DLD1 (cell line): Measurements from ENCODE around the gene CAND1.

ENCODE experiments used
- in situ Hi-C: cut with HindIII; loops from 2 replicates; pipeline ENCODE4 v1.10.0; 2017; ENCODE audit warnings: low sequenced_read_pairs

Gene CAND1

DNA sequence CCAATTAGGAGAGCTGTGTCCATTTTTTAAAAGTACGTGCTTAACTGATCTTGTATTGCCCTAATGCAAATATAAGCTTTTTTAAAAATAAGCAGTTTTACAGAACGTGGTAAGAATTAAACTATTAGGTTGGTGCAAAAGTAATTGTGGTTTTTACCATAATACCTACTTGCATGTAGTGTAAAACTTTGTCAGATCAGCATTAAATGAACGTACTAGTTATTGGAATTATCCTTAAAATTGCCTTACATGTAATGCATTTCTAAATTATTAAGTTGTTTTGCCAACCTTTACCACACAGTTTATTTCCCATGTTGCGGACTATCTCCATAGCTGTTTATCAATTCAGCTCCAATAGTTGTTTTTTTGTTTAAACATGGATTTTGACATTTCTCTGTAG lies 10.9 kb downstream of the CAND1 start:
- in situ Hi-C loops: no loop called here

DNA sequence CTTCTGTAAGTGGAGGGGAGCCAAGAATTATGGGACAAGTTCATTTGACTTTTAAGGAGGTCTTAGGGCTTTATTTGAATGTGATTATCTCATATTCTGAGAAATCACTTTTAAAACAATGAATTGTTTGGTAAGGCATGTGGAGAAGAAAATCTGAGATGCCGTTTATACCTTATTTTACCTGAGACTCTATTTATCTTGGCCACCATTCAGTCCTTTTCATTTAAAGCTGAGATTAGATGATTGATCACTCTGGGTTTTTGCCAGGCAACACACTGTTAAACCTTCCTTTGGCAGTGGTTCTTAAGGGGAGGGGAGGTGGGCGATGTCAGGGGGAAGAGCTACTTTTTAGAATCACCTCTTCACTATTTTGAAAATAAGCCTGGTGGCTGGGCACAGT lies 11.4 kb downstream of the CAND1 start:
- in situ Hi-C loops: no loop called here

GRCh38 chr12:67284561-67284960 lies 15.4 kb downstream of the CAND1 start:
- in situ Hi-C loops: no loop called here

- in situ Hi-C loops: no loop called here
Measured at GRCh38 chr12:67286257-67286656, 17.1 kb downstream of the CAND1 start.

GRCh38 chr12:67287311-67287710 lies 18.2 kb downstream of the CAND1 start:
- in situ Hi-C loops: no loop called here

DNA sequence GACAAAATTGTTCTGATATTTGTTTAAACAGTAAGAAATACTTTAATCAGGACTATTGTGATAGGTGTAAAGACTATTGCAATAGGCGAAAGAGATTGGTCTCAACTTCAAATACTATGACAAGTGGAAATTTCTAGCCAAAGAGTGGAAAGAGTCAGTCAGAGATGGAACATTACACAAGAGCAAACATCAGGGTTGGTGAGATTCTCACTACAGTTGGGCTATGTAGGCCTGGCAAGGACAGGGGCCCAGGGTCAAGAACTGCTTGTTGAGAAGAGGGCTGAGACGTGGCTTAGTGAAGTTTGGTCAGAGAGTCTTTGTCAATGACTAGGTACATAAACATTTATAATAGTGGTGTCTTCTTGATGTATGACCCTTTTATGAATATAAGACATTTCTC lies 19.4 kb downstream of the CAND1 start:
- in situ Hi-C loops: no loop called here

- in situ Hi-C loops: no loop called here
Measured at GRCh38 chr12:67290378-67290777, 21.2 kb downstream of the CAND1 start.

DNA sequence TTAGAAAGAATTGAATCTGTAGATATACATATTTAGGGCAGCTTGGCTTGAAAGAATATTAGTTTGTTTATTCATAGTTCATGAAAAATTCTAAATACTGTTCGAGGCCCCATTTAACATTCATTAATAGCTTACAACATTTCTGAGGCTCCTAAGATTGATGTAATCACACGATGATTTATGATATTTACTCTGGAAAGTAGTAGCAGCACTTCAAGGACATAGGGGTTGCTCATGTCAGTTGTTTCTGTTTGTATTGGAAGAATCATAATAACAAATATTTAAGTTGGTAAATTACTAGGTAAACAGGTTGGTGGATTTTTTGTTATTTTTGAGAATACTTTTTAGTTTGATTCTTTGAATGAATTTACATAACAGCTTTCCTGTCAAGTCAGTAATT lies 30.4 kb downstream of the CAND1 start:
- in situ Hi-C loops: no loop called here

- in situ Hi-C loops: no loop called here
Measured at GRCh38 chr12:67299926-67300325, 30.8 kb downstream of the CAND1 start.

GRCh38 chr12:67302162-67302561 lies 33.0 kb downstream of the CAND1 start:
- in situ Hi-C loops: no loop called here

GRCh38 chr12:67305544-67305943 lies 36.4 kb downstream of the CAND1 start:
- in situ Hi-C loops: no loop called here

DNA sequence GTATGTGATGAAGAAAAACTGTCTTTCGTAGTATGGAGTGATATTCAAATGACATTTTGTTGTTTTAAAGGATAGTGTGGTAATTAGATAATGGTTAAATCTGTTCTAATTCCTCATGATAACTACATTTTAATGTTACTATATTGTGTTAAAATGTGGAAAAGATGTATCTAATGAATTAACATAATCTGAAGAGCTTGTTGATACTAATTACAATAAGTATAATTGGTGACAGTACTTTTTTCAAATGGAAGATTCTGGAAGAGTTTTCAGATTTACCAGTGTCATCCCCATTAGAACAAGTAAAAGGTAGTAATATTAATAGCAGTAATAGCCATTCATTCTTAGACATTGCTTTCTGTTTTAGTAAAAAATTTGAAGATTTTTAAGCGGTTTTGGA lies 37.6 kb downstream of the CAND1 start:
- in situ Hi-C loops: no loop called here

GRCh38 chr12:67315661-67316060 lies 46.5 kb downstream of the CAND1 start:
- in situ Hi-C loops: no loop called here

GRCh38 chr12:67318786-67319185 lies 49.6 kb downstream of the CAND1 start:
- in situ Hi-C loops: no loop called here

DNA sequence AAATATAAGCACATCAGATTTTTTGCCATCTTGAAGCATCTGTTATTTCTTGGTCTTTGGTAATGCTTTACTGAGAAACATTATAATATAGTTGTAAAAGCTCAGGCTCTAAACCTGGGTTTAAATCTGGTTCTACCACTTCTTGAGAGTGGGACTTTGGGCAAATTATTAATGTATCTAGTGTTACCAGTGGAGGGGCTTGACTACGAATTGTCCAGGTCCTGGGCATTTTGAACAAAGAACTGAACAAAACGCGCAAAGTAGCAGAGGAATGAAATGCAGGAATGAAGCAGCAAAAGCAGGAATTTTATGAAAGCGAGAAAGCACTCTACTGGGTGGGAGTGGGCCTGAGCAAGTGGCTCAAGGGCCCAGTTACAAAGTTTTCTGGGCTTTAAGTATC lies 50.8 kb downstream of the CAND1 start:
- in situ Hi-C loops: no loop called here

DNA sequence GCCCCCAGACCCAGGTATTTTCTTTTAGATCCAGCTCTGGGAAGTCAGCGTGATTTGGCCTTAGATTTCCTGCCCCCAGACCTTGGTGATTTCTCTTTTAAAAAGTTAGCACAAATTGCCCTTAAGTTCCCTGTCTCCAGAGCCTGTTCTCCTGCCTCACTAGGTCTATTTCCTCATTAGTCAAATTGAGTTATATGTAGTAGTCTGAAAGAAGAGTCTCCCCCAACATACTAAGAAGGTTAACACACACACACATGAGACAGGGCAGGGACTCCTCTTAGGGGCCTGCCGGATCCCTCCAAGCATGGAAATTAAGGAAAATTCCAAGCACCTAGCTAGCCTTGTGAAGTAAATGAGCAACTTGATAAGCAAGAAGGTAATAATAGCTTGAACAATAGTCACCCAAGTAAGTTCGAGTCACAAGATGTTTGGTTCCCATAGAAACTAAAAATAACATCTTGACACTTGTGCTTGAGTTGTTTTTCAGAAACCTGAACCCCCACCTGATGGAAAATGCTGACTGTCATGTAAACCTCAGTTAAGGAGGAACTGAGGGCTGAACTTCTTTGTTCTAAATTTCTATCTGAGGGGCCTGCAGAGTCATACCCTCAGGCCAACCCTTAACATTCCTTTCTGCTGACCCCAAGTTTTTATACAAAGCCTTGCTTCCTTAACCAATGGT lies 51.6 kb downstream of the CAND1 start:
- in situ Hi-C loops: no loop called here

DNA sequence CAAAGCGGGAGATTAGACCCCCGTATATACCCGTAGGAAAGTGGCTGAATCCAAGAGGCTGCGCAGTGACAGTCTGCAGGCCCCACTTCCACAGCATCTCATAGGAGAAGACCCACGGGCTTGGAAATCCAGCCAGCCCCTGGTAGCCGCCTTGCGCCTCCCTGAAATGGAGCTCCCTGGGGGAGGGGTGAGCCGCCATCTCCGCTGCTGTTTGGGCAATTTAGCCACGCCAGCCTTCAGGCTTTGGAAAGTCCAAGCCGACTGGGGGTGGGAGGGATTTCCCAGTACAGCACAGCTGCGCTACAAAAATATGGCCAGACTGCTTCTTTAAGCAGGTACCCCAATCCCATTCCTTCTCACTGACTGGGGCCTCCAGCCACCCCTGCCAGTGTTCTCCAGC lies 53.4 kb downstream of the CAND1 start:
- in situ Hi-C loops: no loop called here

- in situ Hi-C loops: no loop called here
Measured at GRCh38 chr12:67323007-67323406, 53.8 kb downstream of the CAND1 start.

DNA sequence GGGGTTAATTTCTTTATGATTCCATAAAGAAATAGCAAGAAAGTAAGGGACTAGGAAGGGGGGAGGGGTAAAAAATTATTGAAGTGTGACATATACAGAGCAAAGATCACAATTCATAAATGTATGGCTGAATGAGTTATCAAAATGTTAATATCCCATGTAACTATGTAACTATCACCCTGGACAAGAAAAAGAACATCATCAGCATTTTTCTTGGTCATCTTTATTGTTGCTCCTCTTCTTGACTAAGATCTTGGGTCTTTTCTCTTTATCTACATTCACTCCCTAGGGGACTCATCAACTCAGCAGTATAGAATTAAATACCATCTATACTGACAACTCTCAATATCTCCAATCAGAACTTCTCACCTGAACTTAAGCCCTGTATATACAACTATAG lies 57.5 kb downstream of the CAND1 start:
- in situ Hi-C loops: no loop called here

- in situ Hi-C loops: no loop called here
Measured at GRCh38 chr12:67327466-67327865, 58.3 kb downstream of the CAND1 start.

GRCh38 chr12:67331123-67331522 lies 62.0 kb downstream of the CAND1 start:
- in situ Hi-C loops: no loop called here

DNA sequence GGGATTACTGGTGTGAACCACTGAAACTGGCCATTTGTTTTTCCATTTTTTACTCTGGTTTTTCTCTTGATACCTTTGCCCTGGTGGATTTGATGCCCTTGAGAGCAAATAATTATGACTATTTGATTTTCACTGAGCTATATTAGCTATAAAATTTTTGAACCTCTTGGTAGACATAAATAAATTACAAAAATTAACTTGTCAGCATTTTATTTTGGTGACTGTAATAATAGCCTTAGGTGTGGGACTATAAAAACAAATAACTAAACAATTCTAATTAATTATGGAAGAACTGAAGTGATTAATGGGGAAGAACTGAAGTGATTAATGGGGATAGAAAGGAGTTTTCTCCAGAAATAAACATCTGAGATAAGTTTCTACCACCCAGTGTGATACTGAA lies 62.7 kb downstream of the CAND1 start:
- in situ Hi-C loops: no loop called here

GRCh38 chr12:67333649-67334048 lies 64.5 kb downstream of the CAND1 start:
- in situ Hi-C loops: no loop called here
